Gastroesophageal sphincter (tissue), 4 donors: ENCODE data around the gene CPA4. TPM values are rescaled to one million over a fixed set of nuclear protein-coding genes. Genes with fewer than 3 reads are reported as not detected.
"Not testable (repeated sequence)": the region's sequence is repeated elsewhere in the genome, so short reads cannot be mapped to it uniquely, and the experiment has no call there.

Experiments
- ATAC-seq: fragments of 150-250 bp; one replicate; pipeline ENCODE4 v1.9.1; 2016; ENCODE audit warnings: mild to moderate bottlenecking, moderate library complexity
- H3K27ac ChIP-seq, 4 donors: fragments of 200-600 bp; sonication (generic) in 3 of 4; 1 replicate in 3 of 4; 2 replicates in 1 of 4; pipeline ENCODE4 v1.5.1; 2016 to 2019
- H3K27me3 ChIP-seq: fragments of 200-600 bp; sonication (generic); one replicate; pipeline ENCODE4 v1.5.1; 2019
- H3K36me3 ChIP-seq, 2 donors: fragments of 200-600 bp; sonication (generic); one replicate each; pipeline ENCODE4 v1.5.1; 2019; ENCODE audit warnings: control low read depth in 1 of 2
- H3K4me1 ChIP-seq, 3 donors: fragments of 200-600 bp; sonication (generic); 1 replicate in 2 of 3; 2 replicates in 1 of 3; pipeline ENCODE4 v1.5.1; 2016 to 2019; ENCODE audit warnings: control low read depth in 2 of 3
- H3K4me3 ChIP-seq, 2 donors: fragments of 200-600 bp; sonication (generic); one replicate each; pipeline ENCODE4 v1.5.1; 2019; ENCODE audit warnings: mild to moderate bottlenecking in 1 of 2, moderate library complexity in 1 of 2
- H3K9me3 ChIP-seq, 3 donors: fragments of 200-600 bp; sonication (generic); one replicate each; pipeline ENCODE4 v1.5.1; 2017 to 2019; ENCODE audit warnings: control low read depth in 2 of 3
- CTCF ChIP-seq, 4 experiments: fragments of 200-600 bp in 2 of 4; fragments of 450-650 bp in 2 of 4; sonication (generic) in 1 of 4; IDR thresholded peaks; one replicate each; pipeline ENCODE4 v1.5.1; 2017 to 2019; ENCODE audit warnings: antibody characterized with exemption in 4 of 4, mild to moderate bottlenecking in 2 of 4, moderate library complexity in 2 of 4
- EP300 ChIP-seq: sonication (generic); formaldehyde crosslinking; IDR thresholded peaks from one replicate; pipeline ENCODE4 v1.6.1; 2017; ENCODE audit warnings: antibody characterized with exemption, mild to moderate bottlenecking
- POLR2A ChIP-seq, 2 donors: fragments of 450-650 bp; IDR thresholded peaks; one replicate each; pipeline ENCODE4 v1.6.1; 2017; ENCODE audit warnings: antibody characterized with exemption in 2 of 2, mild to moderate bottlenecking in 2 of 2, moderate library complexity in 1 of 2
- POLR2AphosphoS5 ChIP-seq: sonication (generic); formaldehyde crosslinking; IDR thresholded peaks from one replicate; pipeline ENCODE4 v1.6.1; 2017; ENCODE audit warnings: antibody characterized with exemption
- WGBS, 2 donors: methylation state at CpG; one replicate each; pipeline ENCODE4 v1.1.5; 2018; ENCODE audit warnings: low coverage in 1 of 2; 5-methylcytosine and 5-hydroxymethylcytosine counted together
- total RNA-seq, 4 donors: library from RNA; depleted of rRNA; stranded (reverse); fragments of >200 nt; gene quantifications; one replicate each; pipeline ENCODE4 v1.1.0, GENCODE V29; 2016

Gene CPA4
- total RNA-seq, 4 donors from 2014 or later: 0.93 TPM; not detected in 3

- no peak for ATAC-seq
- Histone ChIP-seq H3K9me3 (no peaks in the 10 kb centered on the region), H3K4me1 (no peaks in the 10 kb centered on the region), H3K27me3 (no peaks in the 10 kb centered on the region), H3K36me3 (no peaks in the 10 kb centered on the region), H3K27ac (no peak overlapping the region), H3K4me3 (no peak overlapping the region)
- 87 to 90% methylated on average over 3 of the region's 3 CpGs for WGBS, 2 donors
- TF ChIP-seq POLR2AphosphoS5 (no peak), POLR2A (IDR thresholded peaks at IDR 0.05) (no peak), CTCF (IDR thresholded peaks at IDR 0.05) (no peak), EP300 (no peak)
These were observed 11.9 kb downstream of the CPA4 start for GRCh38 chr7:130304878-130305277.

GRCh38 chr7:130305433-130306042 is 12.6 kb downstream of the CPA4 start:
- no peak for TF ChIP-seq EP300
- no peak for TF ChIP-seq POLR2AphosphoS5
- no peak for TF ChIP-seq CTCF (IDR thresholded peaks at IDR 0.05)
- TF ChIP-seq POLR2A (IDR thresholded peaks at IDR 0.05): no peak
- no peak overlapping the region for H3K27ac ChIP-seq
- H3K27me3 ChIP-seq: no peaks in the 10 kb centered on the region
- no peak for ATAC-seq
- H3K4me3 ChIP-seq: no peak overlapping the region
- no peaks in the 10 kb centered on the region for H3K9me3 ChIP-seq
- no peaks in the 10 kb centered on the region for H3K36me3 ChIP-seq
- H3K4me1 ChIP-seq: no peaks in the 10 kb centered on the region
- WGBS, 2 donors: 71 to 86% methylated on average over 7 to 12 of the region's 21 CpGs

- no peak overlapping the region for H3K4me3 ChIP-seq
- H3K27me3 ChIP-seq: no peaks in the 10 kb centered on the region
- no peaks in the 10 kb centered on the region for H3K9me3 ChIP-seq
- no peaks in the 10 kb centered on the region for H3K36me3 ChIP-seq
- no peak for ATAC-seq
- TF ChIP-seq POLR2A (IDR thresholded peaks at IDR 0.05) (no peak), CTCF (IDR thresholded peaks at IDR 0.05) (no peak), POLR2AphosphoS5 (no peak), EP300 (no peak)
- 75% methylated on average over 6 of the region's 6 CpGs for WGBS, 2 donors
- no peak overlapping the region for H3K27ac ChIP-seq
- no peaks in the 10 kb centered on the region for H3K4me1 ChIP-seq
These were observed 17.0 kb downstream of the CPA4 start for GRCh38 chr7:130309986-130310385.

- Histone ChIP-seq H3K9me3 (no peaks in the 10 kb centered on the region), H3K27me3 (no peaks in the 10 kb centered on the region), H3K4me1 (no peaks in the 10 kb centered on the region), H3K4me3 (no peak overlapping the region), H3K27ac (no peak overlapping the region), H3K36me3 (no peaks in the 10 kb centered on the region)
- no peak for ATAC-seq
- TF ChIP-seq CTCF (IDR thresholded peaks at IDR 0.05) (no peak), EP300 (no peak), POLR2AphosphoS5 (no peak), POLR2A (IDR thresholded peaks at IDR 0.05) (no peak)
- WGBS, 2 donors: 74 to 83% methylated on average over 5 to 6 of the region's 6 CpGs
These were observed 21.3 kb downstream of the CPA4 start for GRCh38 chr7:130314305-130314704.

GRCh38 chr7:130319541-130319940 is 26.6 kb downstream of the CPA4 start:
- TF ChIP-seq POLR2AphosphoS5 (no peak), POLR2A (IDR thresholded peaks at IDR 0.05) (no peak), EP300 (no peak), CTCF (IDR thresholded peaks at IDR 0.05) (no peak)
- Histone ChIP-seq H3K4me1 (no peaks in the 10 kb centered on the region), H3K27ac (no peak overlapping the region), H3K27me3 (no peaks in the 10 kb centered on the region), H3K9me3 (no peaks in the 10 kb centered on the region), H3K4me3 (no peak overlapping the region), H3K36me3 (no peaks in the 10 kb centered on the region)
- WGBS, 2 donors: 86 to 100% methylated on average over 1 of the region's 1 CpG
- ATAC-seq: no peak

GRCh38 chr7:130321542-130322229 is 28.7 kb downstream of the CPA4 start:
- not testable (repeated sequence) for H3K4me3 ChIP-seq, H3K9me3 ChIP-seq, H3K27ac ChIP-seq, ATAC-seq, H3K4me1 ChIP-seq, H3K36me3 ChIP-seq, H3K27me3 ChIP-seq
- 83 to 85% methylated on average over 1 to 3 of the region's 3 CpGs for WGBS, 2 donors
